Germinal center (tissue), 1 donor: ENCODE measurements around the gene ZNF420.

Source experiments
- DNase-seq: peaks from one replicate; pipeline ENCODE4 v3.0.0; 2012; ENCODE audit warnings: mixed read lengths, low spot score

Gene ZNF420

GRCh38 chr19:37148214-37148613 is 70.0 kb downstream of the ZNF420 start:
- DNase-seq: no peak

GRCh38 chr19:37160153-37160552 is 81.9 kb downstream of the ZNF420 start:
- no peak for DNase-seq

GRCh38 chr19:37165635-37166034 is 87.4 kb downstream of the ZNF420 start:
- DNase-seq: no peak

- DNase-seq: peak; percentile 88
Measured at GRCh38 chr19:37172368-37173366, 94.4 kb downstream of the ZNF420 start, which contains the start of gene ZNF585A. Gene ZNF585A, minus strand, starts transcription at chr19:37172695. Its CDS starts 2,785 bp downstream, at chr19:37169910.
